Measurements from ENCODE around the gene ZNF385B.

DNA sequence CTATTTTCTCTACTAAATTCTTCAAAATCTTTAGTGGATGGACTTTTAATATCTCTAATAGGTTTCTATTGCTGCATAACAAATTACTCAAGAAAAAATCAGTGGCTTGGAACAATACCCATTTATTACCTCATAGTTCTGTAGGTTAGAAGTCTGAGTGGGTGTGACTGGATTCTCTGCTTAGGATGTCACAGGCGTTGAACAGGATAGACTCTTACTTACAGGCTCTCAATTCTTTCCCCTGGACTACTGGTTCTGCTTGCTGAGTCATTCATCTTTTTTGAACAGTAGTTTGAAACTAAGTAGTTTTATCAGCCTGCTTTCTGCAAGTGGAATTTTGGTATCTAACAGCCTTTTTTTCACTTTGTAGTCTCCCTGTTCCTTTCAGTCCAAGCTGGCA is 265.4 kb downstream of the ZNF385B start:
- TF ChIP-seq TEAD4 (IDR thresholded peaks at IDR 0.05; ENCODE audit: borderline replicate concordance, insufficient read depth) = no peak
- no peak for TF ChIP-seq POLR2AphosphoS5 (IDR thresholded peaks at IDR 0.05; ENCODE audit: low read depth, low read length)
- TF ChIP-seq NFIC (IDR thresholded peaks at IDR 0.05; ENCODE audit: borderline replicate concordance) = no peak
- no peak for TF ChIP-seq RFX5 (IDR thresholded peaks at IDR 0.05; ENCODE audit: low read length)
- TF ChIP-seq, protein P1, sequence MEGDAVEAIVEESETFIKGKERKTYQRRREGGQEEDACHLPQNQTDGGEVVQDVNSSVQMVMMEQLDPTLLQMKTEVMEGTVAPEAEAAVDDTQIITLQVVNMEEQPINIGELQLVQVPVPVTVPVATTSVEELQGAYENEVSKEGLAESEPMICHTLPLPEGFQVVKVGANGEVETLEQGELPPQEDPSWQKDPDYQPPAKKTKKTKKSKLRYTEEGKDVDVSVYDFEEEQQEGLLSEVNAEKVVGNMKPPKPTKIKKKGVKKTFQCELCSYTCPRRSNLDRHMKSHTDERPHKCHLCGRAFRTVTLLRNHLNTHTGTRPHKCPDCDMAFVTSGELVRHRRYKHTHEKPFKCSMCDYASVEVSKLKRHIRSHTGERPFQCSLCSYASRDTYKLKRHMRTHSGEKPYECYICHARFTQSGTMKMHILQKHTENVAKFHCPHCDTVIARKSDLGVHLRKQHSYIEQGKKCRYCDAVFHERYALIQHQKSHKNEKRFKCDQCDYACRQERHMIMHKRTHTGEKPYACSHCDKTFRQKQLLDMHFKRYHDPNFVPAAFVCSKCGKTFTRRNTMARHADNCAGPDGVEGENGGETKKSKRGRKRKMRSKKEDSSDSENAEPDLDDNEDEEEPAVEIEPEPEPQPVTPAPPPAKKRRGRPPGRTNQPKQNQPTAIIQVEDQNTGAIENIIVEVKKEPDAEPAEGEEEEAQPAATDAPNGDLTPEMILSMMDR (IDR thresholded peaks at IDR 0.05) = no peak
- TF ChIP-seq GABPA (IDR thresholded peaks at IDR 0.05; ENCODE audit: low read depth) = no peak
- no peak for TF ChIP-seq SMC3 (IDR thresholded peaks at IDR 0.05; ENCODE audit: low read depth, low read length)
